Measurements from ENCODE around the gene SMO. TPM values are rescaled to one million over a fixed set of nuclear protein-coding genes. Genes with fewer than 3 reads are reported as not detected.

SMO gene
- total RNA-seq, 4 donors from 2014 or later, result 13.8 to 34.5 (median 18.1) TPM

GRCh38 chr7:129208667-129209066 lies 20.2 kb downstream of the SMO start:
- H3K36me3 ChIP-seq, result peaks cover 35% of the 10 kb centered on the region
- 60% methylated on average over 9 of the region's 9 CpGs for WGBS
- H3K9me3 ChIP-seq, result no peaks in the 10 kb centered on the region
- H3K27ac ChIP-seq, result no peak overlapping the region
- H3K4me3 ChIP-seq, result no peak overlapping the region
- DNase-seq (ENCODE audit: low spot score in 2 of 2), result no peak
- no peak for TF ChIP-seq POLR2A (IDR thresholded peaks at IDR 0.05)
- TF ChIP-seq POLR2AphosphoS5 (IDR thresholded peaks at IDR 0.05), result no peak
- no peak for TF ChIP-seq CTCF (IDR thresholded peaks at IDR 0.05)
- TF ChIP-seq EP300 (IDR thresholded peaks at IDR 0.05), result no peak
- H3K27me3 ChIP-seq, result no peaks in the 10 kb centered on the region
- no peaks in the 10 kb centered on the region for H3K4me1 ChIP-seq

- Histone ChIP-seq H3K27ac (no peak overlapping the region), H3K4me3 (no peak overlapping the region), H3K4me1 (no peaks in the 10 kb centered on the region), H3K27me3 (no peaks in the 10 kb centered on the region), H3K9me3 (no peaks in the 10 kb centered on the region), H3K36me3 (peaks cover 35% of the 10 kb centered on the region)
- no peak for DNase-seq (ENCODE audit: low spot score in 2 of 2)
- WGBS, result 80% methylated on average over 15 of the region's 15 CpGs
- TF ChIP-seq CTCF (IDR thresholded peaks at IDR 0.05), result no peak
- no peak for TF ChIP-seq POLR2AphosphoS5 (IDR thresholded peaks at IDR 0.05)
- TF ChIP-seq EP300 (IDR thresholded peaks at IDR 0.05), result no peak
- no peak for TF ChIP-seq POLR2A (IDR thresholded peaks at IDR 0.05)
These were observed 20.9 kb downstream of the SMO start for GRCh38 chr7:129209067-129209926.

- H3K9me3 ChIP-seq, result no peaks in the 10 kb centered on the region
- peaks cover 35% of the 10 kb centered on the region for H3K36me3 ChIP-seq
- H3K27ac ChIP-seq, result no peak overlapping the region
- no peak overlapping the region for H3K4me3 ChIP-seq
- no peaks in the 10 kb centered on the region for H3K4me1 ChIP-seq
- DNase-seq (ENCODE audit: low spot score in 2 of 2), result peak in 1 of 2 donors; percentile 84
- TF ChIP-seq POLR2AphosphoS5 (IDR thresholded peaks at IDR 0.05), result no peak
- peak; percentile 78 to 81 for TF ChIP-seq CTCF (IDR thresholded peaks at IDR 0.05)
- TF ChIP-seq EP300 (IDR thresholded peaks at IDR 0.05), result no peak
- no peak for TF ChIP-seq POLR2A (IDR thresholded peaks at IDR 0.05)
- 56% methylated on average over 15 of the region's 16 CpGs for WGBS
- no peaks in the 10 kb centered on the region for H3K27me3 ChIP-seq
These were observed 22.0 kb downstream of the SMO start for GRCh38 chr7:129210256-129210988.

- no peaks in the 10 kb centered on the region for H3K4me1 ChIP-seq
- no peak overlapping the region for H3K27ac ChIP-seq
- H3K4me3 ChIP-seq, result no peak overlapping the region
- no peaks in the 10 kb centered on the region for H3K27me3 ChIP-seq
- no peak for DNase-seq (ENCODE audit: low spot score in 2 of 2)
- no peak for TF ChIP-seq POLR2A (IDR thresholded peaks at IDR 0.05)
- TF ChIP-seq CTCF (IDR thresholded peaks at IDR 0.05), result no peak
- no peak for TF ChIP-seq POLR2AphosphoS5 (IDR thresholded peaks at IDR 0.05)
- no peak for TF ChIP-seq EP300 (IDR thresholded peaks at IDR 0.05)
- 92% methylated on average over 14 of the region's 14 CpGs for WGBS
- H3K9me3 ChIP-seq, result no peaks in the 10 kb centered on the region
- peaks cover 33% of the 10 kb centered on the region for H3K36me3 ChIP-seq
These were observed 22.5 kb downstream of the SMO start for GRCh38 chr7:129210989-129211312.

- TF ChIP-seq POLR2A (IDR thresholded peaks at IDR 0.05), result no peak
- no peak for TF ChIP-seq POLR2AphosphoS5 (IDR thresholded peaks at IDR 0.05)
- TF ChIP-seq CTCF (IDR thresholded peaks at IDR 0.05), result no peak
- DNase-seq (ENCODE audit: low spot score in 2 of 2), result no peak
- Histone ChIP-seq H3K36me3 (peaks cover 26% of the 10 kb centered on the region), H3K27ac (no peak overlapping the region), H3K4me3 (no peak overlapping the region), H3K4me1 (no peaks in the 10 kb centered on the region), H3K9me3 (no peaks in the 10 kb centered on the region), H3K27me3 (no peaks in the 10 kb centered on the region)
- 94% methylated on average over 12 of the region's 14 CpGs for WGBS
These were observed 23.7 kb downstream of the SMO start for GRCh38 chr7:129212126-129212525.
